H9 (cell line): ENCODE results near the gene INVS. TPM values are rescaled to one million over a fixed set of nuclear protein-coding genes. Genes with fewer than 3 reads are reported as not detected.

Experiments used
- DNase-seq: peaks from one replicate; pipeline ENCODE4 v3.0.0-alpha.2; 2017
- H2AFZ ChIP-seq: one replicate; pipeline ENCODE4 v1.6.1; 2013; ENCODE audit warnings: mild to moderate bottlenecking, low read length, control low read depth, moderate library complexity
- H2AK5ac ChIP-seq: 2 replicates; pipeline ENCODE4 v1.6.1; 2013; ENCODE audit warnings: low read length, control low read depth, mixed read lengths; ENCODE audit not compliant: insufficient read length
- H2BK120ac ChIP-seq: one replicate; pipeline ENCODE4 v1.6.1; 2013; ENCODE audit warnings: low read depth, mild to moderate bottlenecking, low read length, control low read depth, inconsistent platforms; ENCODE audit not compliant: poor library complexity, severe bottlenecking
- H2BK12ac ChIP-seq: 2 replicates; pipeline ENCODE4 v1.6.1; 2013; ENCODE audit warnings: low read length, control low read depth, mixed read lengths, low read depth; ENCODE audit not compliant: insufficient read length
- H2BK15ac ChIP-seq: 2 replicates; pipeline ENCODE4 v1.6.1; 2013; ENCODE audit warnings: low read depth, low read length, control low read depth
- H2BK20ac ChIP-seq: one replicate; pipeline ENCODE4 v1.6.1; 2013; ENCODE audit warnings: low read depth, mild to moderate bottlenecking, low read length, control low read depth, inconsistent platforms; ENCODE audit not compliant: poor library complexity, severe bottlenecking
- H2BK5ac ChIP-seq: 2 replicates; pipeline ENCODE4 v1.6.1; 2013; ENCODE audit warnings: low read length, control low read depth, mixed read lengths; ENCODE audit not compliant: insufficient read length
- H3K14ac ChIP-seq: 2 replicates; pipeline ENCODE4 v1.6.1; 2013; ENCODE audit warnings: low read length, control low read depth; ENCODE audit not compliant: insufficient read depth
- H3K18ac ChIP-seq: 2 replicates; pipeline ENCODE4 v1.6.1; 2013; ENCODE audit warnings: low read depth, mild to moderate bottlenecking, mixed read lengths, low read length, control low read depth; ENCODE audit not compliant: insufficient read length
- H3K23ac ChIP-seq: 2 replicates; pipeline ENCODE4 v1.6.1; 2013; ENCODE audit warnings: low read length, control low read depth, mixed read lengths, low read depth; ENCODE audit not compliant: insufficient read length
- H3K23me2 ChIP-seq: 2 replicates; pipeline ENCODE4 v1.6.1; 2013; ENCODE audit warnings: low read depth, mild to moderate bottlenecking, mixed read lengths, low read length, control low read depth; ENCODE audit not compliant: insufficient read length, poor library complexity, severe bottlenecking
- H3K27ac ChIP-seq: 2 replicates; pipeline ENCODE4 v1.5.1; 2013; ENCODE audit warnings: low read length, control low read depth, mixed read lengths, low read depth; ENCODE audit not compliant: insufficient read length
- H3K27me3 ChIP-seq: 2 replicates; pipeline ENCODE4 v1.6.1; 2013; ENCODE audit warnings: low read length, control low read depth, inconsistent platforms; ENCODE audit not compliant: insufficient read depth
- H3K4ac ChIP-seq: 2 replicates; pipeline ENCODE4 v1.6.1; 2013; ENCODE audit warnings: low read depth, mild to moderate bottlenecking, control low read depth, inconsistent platforms, low read length, moderate library complexity
- H3K4me1 ChIP-seq: 2 replicates; pipeline ENCODE4 v1.6.1; 2013; ENCODE audit warnings: low read length, control low read depth, inconsistent platforms; ENCODE audit not compliant: insufficient read depth
- H3K4me2 ChIP-seq: 2 replicates; pipeline ENCODE4 v1.6.1; 2013; ENCODE audit warnings: low read length, control low read depth, mixed read lengths; ENCODE audit not compliant: insufficient read length, insufficient read depth
- H3K56ac ChIP-seq: 2 replicates; pipeline ENCODE4 v1.6.1; 2013; ENCODE audit warnings: low read depth, mild to moderate bottlenecking, mixed read lengths, low read length, control low read depth; ENCODE audit not compliant: insufficient read length
- H3K79me1 ChIP-seq: 2 replicates; pipeline ENCODE4 v1.6.1; 2013; ENCODE audit warnings: low read depth, mild to moderate bottlenecking, moderate library complexity, low read length, control low read depth, inconsistent platforms; ENCODE audit not compliant: insufficient read depth, poor library complexity, severe bottlenecking
- H3K79me2 ChIP-seq: 2 replicates; pipeline ENCODE4 v1.6.1; 2013; ENCODE audit warnings: low read length, control low read depth, inconsistent platforms; ENCODE audit not compliant: insufficient read depth
- H3K9ac ChIP-seq: 2 replicates; pipeline ENCODE4 v1.6.1; 2013; ENCODE audit warnings: low read length, control low read depth, mixed read lengths; ENCODE audit not compliant: insufficient read length; ENCODE audit errors: extremely low read depth
- H3K9me3 ChIP-seq: one replicate; pipeline ENCODE4 v1.6.1; 2013; ENCODE audit warnings: low read depth, low read length, inconsistent platforms; ENCODE audit not compliant: control insufficient read depth
- H3T11ph ChIP-seq: one replicate; pipeline ENCODE4 v1.6.1; 2013; ENCODE audit warnings: mild to moderate bottlenecking, low read length, control low read depth, inconsistent platforms
- H4K20me1 ChIP-seq: one replicate; pipeline ENCODE4 v1.6.1; 2013; ENCODE audit not compliant: control insufficient read depth, insufficient read length, insufficient read depth
- H4K5ac ChIP-seq: 2 replicates; pipeline ENCODE4 v1.6.1; 2013; ENCODE audit warnings: low read depth, mild to moderate bottlenecking, mixed read lengths, low read length, control low read depth; ENCODE audit not compliant: insufficient read length
- H4K8ac ChIP-seq: replicated peaks from 2 replicates; pipeline ENCODE4 v1.6.1; 2013; ENCODE audit warnings: low read length, control low read depth, mixed read lengths, low read depth; ENCODE audit not compliant: insufficient read length
- H4K91ac ChIP-seq: 2 replicates; pipeline ENCODE4 v1.6.1; 2013; ENCODE audit warnings: low read depth, mild to moderate bottlenecking, moderate library complexity, mixed read lengths, low read length, control low read depth; ENCODE audit not compliant: insufficient read length
- H3K27ac Mint-ChIP-seq, 3 experiments: 2 replicates in 2 of 3; 3 replicates in 1 of 3; pipeline ENCODE4 v1.8.0; 2020 to 2021; ENCODE audit warnings: mixed read lengths in 3 of 3, mild to moderate bottlenecking in 1 of 3, moderate library complexity in 1 of 3
- H3K27me3 Mint-ChIP-seq: 2 replicates; pipeline ENCODE4 v1.8.0; 2021; ENCODE audit warnings: low read depth, mild to moderate bottlenecking, moderate library complexity, mixed read lengths
- H3K36me3 Mint-ChIP-seq, 3 experiments: 2 replicates in 2 of 3; 3 replicates in 1 of 3; pipeline ENCODE4 v1.8.0; 2020 to 2021; ENCODE audit warnings: low read depth in 3 of 3, mixed read lengths in 3 of 3; ENCODE audit not compliant: insufficient read depth in 1 of 3
- H3K4me1 Mint-ChIP-seq, 2 experiments: 2 replicates each; pipeline ENCODE4 v1.8.0; 2020; ENCODE audit warnings: mixed read lengths in 2 of 2
- H3K4me3 Mint-ChIP-seq, 2 experiments: 2 replicates in 1 of 2; 3 replicates in 1 of 2; pipeline ENCODE4 v1.8.0; 2020 to 2021; ENCODE audit warnings: mild to moderate bottlenecking in 2 of 2, mixed read lengths in 2 of 2, moderate library complexity in 1 of 2
- H3K9me3 Mint-ChIP-seq, 2 experiments: 2 replicates in 1 of 2; 3 replicates in 1 of 2; pipeline ENCODE4 v1.8.0; 2020; ENCODE audit warnings: mild to moderate bottlenecking in 2 of 2, mixed read lengths in 2 of 2, moderate library complexity in 1 of 2
- WGBS: extraction: QIAGEN DNeasy Blood & Tissue Kit; methylation state at CpG from one replicate; pipeline ENCODE4 v1.1.7; 2013; ENCODE audit warnings: missing lambda C conversion rate, low lambda C conversion rate, mixed read lengths; ENCODE audit not compliant: insufficient read length; ENCODE audit errors: extremely low coverage; 5-methylcytosine and 5-hydroxymethylcytosine counted together
- total RNA-seq: library from RNA; stranded (reverse); gene quantifications from 2 replicates; pipeline ENCODE4 v1.2.1, GENCODE V29; 2021
- TF ChIP-seq, protein P1 (sequence below): fragments of 200-600 bp; sonication (generic); conservative IDR thresholded peaks from 3 replicates; pipeline ENCODE4 v1.8.0; 2021; ENCODE audit warnings: antibody characterized with exemption, mild to moderate bottlenecking

The INVS gene
- total RNA-seq, 1 experiment from 2014 or later, result 7.5 TPM

DNA sequence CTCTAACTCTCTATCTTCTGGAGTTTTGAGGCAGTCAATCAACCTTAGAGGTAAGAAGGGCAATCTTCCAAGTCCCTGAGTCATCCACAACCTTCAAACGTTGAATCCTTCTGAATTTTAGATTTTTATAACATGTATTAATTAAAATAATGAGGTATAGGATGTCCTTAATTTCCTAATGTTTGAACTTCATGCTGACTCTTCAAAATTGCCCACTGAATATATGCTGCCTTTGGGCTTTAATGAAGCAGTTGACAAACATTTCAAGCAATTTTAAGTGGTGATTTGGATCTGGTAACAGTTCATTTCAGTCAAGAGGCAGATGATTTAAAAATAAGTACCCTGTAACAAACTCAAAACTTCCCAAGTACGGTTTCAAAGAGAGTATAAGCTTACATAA, 26.2 kb upstream of the INVS start:
- Histone ChIP-seq H2AK5ac (no peak overlapping the region), H2BK12ac (no peak overlapping the region), H3K23ac (no peak overlapping the region), H3K79me1 (no peaks in the 10 kb centered on the region), H3K79me2 (no peaks in the 10 kb centered on the region), H3T11ph (no peak overlapping the region), H2AFZ (no peak overlapping the region), H3K27me3 (no peaks in the 10 kb centered on the region), H3K56ac (no peak overlapping the region), H2BK120ac (no peak overlapping the region), H4K20me1 (no peaks in the 10 kb centered on the region), H3K14ac (no peak overlapping the region), H3K23me2 (no peaks in the 10 kb centered on the region), H4K91ac (no peak overlapping the region), H4K5ac (no peak overlapping the region), H4K8ac (no peak overlapping the region), H3K4ac (no peak overlapping the region), H2BK20ac (no peak overlapping the region), H3K9ac (no peak overlapping the region), H3K18ac (no peak overlapping the region), H3K27ac (no peak overlapping the region), H3K4me1 (no peaks in the 10 kb centered on the region), H3K9me3 (no peaks in the 10 kb centered on the region), H2BK5ac (no peak overlapping the region), H2BK15ac (no peak overlapping the region), H3K4me2 (no peak overlapping the region)
- peaks cover 4 to 6% of the 10 kb centered on the region in 2 experiments; a peak in 3 of 5 replicates for H3K9me3 Mint-ChIP-seq
- H3K4me1 Mint-ChIP-seq, result peaks cover 3 to 4% of the 10 kb centered on the region in 2 experiments; a peak in 2 of 4 replicates
- peaks cover 0 to 6% (median 4%) of the 10 kb centered on the region in 3 experiments; a peak in 5 of 7 replicates for H3K36me3 Mint-ChIP-seq
- no peak overlapping the region for H3K27ac Mint-ChIP-seq
- H3K27me3 Mint-ChIP-seq, result no peaks in the 10 kb centered on the region
- TF ChIP-seq, protein P1, sequence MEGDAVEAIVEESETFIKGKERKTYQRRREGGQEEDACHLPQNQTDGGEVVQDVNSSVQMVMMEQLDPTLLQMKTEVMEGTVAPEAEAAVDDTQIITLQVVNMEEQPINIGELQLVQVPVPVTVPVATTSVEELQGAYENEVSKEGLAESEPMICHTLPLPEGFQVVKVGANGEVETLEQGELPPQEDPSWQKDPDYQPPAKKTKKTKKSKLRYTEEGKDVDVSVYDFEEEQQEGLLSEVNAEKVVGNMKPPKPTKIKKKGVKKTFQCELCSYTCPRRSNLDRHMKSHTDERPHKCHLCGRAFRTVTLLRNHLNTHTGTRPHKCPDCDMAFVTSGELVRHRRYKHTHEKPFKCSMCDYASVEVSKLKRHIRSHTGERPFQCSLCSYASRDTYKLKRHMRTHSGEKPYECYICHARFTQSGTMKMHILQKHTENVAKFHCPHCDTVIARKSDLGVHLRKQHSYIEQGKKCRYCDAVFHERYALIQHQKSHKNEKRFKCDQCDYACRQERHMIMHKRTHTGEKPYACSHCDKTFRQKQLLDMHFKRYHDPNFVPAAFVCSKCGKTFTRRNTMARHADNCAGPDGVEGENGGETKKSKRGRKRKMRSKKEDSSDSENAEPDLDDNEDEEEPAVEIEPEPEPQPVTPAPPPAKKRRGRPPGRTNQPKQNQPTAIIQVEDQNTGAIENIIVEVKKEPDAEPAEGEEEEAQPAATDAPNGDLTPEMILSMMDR, result no peak
- DNase-seq, result no peak
- WGBS, result no CpG with 5 or more reads among the region's 2 CpGs
- H3K4me3 Mint-ChIP-seq, result no peak overlapping the region
